ENCODE measurements around the gene CLDN14. TPM values are rescaled to one million over a fixed set of nuclear protein-coding genes. Genes with fewer than 3 reads are reported as not detected.

The CLDN14 gene
- not detected for total RNA-seq

- Mint-ChIP-seq H3K27ac (no peak within 1 kb of the TSS), H3K27me3 (ENCODE audit: low read depth) (peaks cover 4% of the 10 kb centered on the region), H3K4me1 (ENCODE audit: low read depth) (peaks cover 18% of the 10 kb centered on the region), H3K4me3 (no peak within 1 kb of the TSS), H3K36me3 (ENCODE audit: insufficient read depth in 2 of 2) (no peaks in the 10 kb centered on the region), H3K9me3 (no peaks in the 10 kb centered on the region)
- DNase-seq: no peak
- no peak for ATAC-seq (replicated peaks in 1 of 2)
These were observed at the start of gene CLDN14 for GRCh38 chr21:36479415-36480402. TSS of gene CLDN14 (minus strand) at chr21:36480122. CDS start at chr21:36461695, 18,427 bp downstream.

GRCh38 chr21:36528716-36529115, 48.8 kb upstream of the CLDN14 start:
- Mint-ChIP-seq H3K4me3 (no peak overlapping the region), H3K27me3 (ENCODE audit: low read depth) (peaks cover 12% of the 10 kb centered on the region), H3K4me1 (ENCODE audit: low read depth) (no peaks in the 10 kb centered on the region), H3K27ac (no peak overlapping the region), H3K9me3 (no peaks in the 10 kb centered on the region), H3K36me3 (ENCODE audit: insufficient read depth in 2 of 2) (no peaks in the 10 kb centered on the region)
- ATAC-seq (replicated peaks in 1 of 2) (no peak), DNase-seq (no peak)

- no peaks in the 10 kb centered on the region for H3K4me1 Mint-ChIP-seq (ENCODE audit: low read depth)
- H3K27ac Mint-ChIP-seq: no peak overlapping the region
- no peaks in the 10 kb centered on the region for H3K9me3 Mint-ChIP-seq
- no peaks in the 10 kb centered on the region for H3K36me3 Mint-ChIP-seq (ENCODE audit: insufficient read depth in 2 of 2)
- DNase-seq (no peak), ATAC-seq (replicated peaks in 1 of 2) (no peak)
- H3K4me3 Mint-ChIP-seq: no peak overlapping the region
- peaks cover 12% of the 10 kb centered on the region for H3K27me3 Mint-ChIP-seq (ENCODE audit: low read depth)
These were observed 47.4 kb upstream of the CLDN14 start for GRCh38 chr21:36527317-36527716.

- DNase-seq (no peak), ATAC-seq (replicated peaks in 1 of 2) (no peak)
- Mint-ChIP-seq H3K27ac (no peak overlapping the region), H3K4me1 (ENCODE audit: low read depth) (no peaks in the 10 kb centered on the region), H3K9me3 (no peaks in the 10 kb centered on the region), H3K27me3 (ENCODE audit: low read depth) (peaks cover 12% of the 10 kb centered on the region), H3K4me3 (no peak overlapping the region), H3K36me3 (ENCODE audit: insufficient read depth in 2 of 2) (no peaks in the 10 kb centered on the region)
These were observed 46.2 kb upstream of the CLDN14 start for GRCh38 chr21:36526104-36526503.

- Mint-ChIP-seq H3K36me3 (ENCODE audit: insufficient read depth in 2 of 2) (no peaks in the 10 kb centered on the region), H3K9me3 (peaks cover 3 to 5% of the 10 kb centered on the region in 2 donors), H3K27me3 (ENCODE audit: low read depth) (peaks cover 6% of the 10 kb centered on the region), H3K4me3 (no peak overlapping the region), H3K27ac (no peak overlapping the region), H3K4me1 (ENCODE audit: low read depth) (no peaks in the 10 kb centered on the region)
- ATAC-seq (replicated peaks in 1 of 2) (no peak), DNase-seq (no peak)
These were observed 44.6 kb upstream of the CLDN14 start for GRCh38 chr21:36524477-36524876.

GRCh38 chr21:36522219-36522808, 42.4 kb upstream of the CLDN14 start:
- Mint-ChIP-seq H3K4me1 (ENCODE audit: low read depth) (no peaks in the 10 kb centered on the region), H3K27ac (no peak overlapping the region), H3K27me3 (ENCODE audit: low read depth) (no peaks in the 10 kb centered on the region), H3K9me3 (peaks cover 3 to 5% of the 10 kb centered on the region in 2 donors), H3K36me3 (ENCODE audit: insufficient read depth in 2 of 2) (no peaks in the 10 kb centered on the region), H3K4me3 (no peak overlapping the region)
- DNase-seq (no peak), ATAC-seq (replicated peaks in 1 of 2) (no peak)

- Mint-ChIP-seq H3K27me3 (ENCODE audit: low read depth) (no peaks in the 10 kb centered on the region), H3K4me1 (ENCODE audit: low read depth) (no peaks in the 10 kb centered on the region), H3K9me3 (peaks cover 3 to 5% of the 10 kb centered on the region in 2 donors), H3K36me3 (ENCODE audit: insufficient read depth in 2 of 2) (no peaks in the 10 kb centered on the region), H3K27ac (no peak overlapping the region), H3K4me3 (no peak overlapping the region)
- DNase-seq: no peak
- ATAC-seq (replicated peaks in 1 of 2): no peak
These were observed 39.1 kb upstream of the CLDN14 start for GRCh38 chr21:36518883-36519492.

- no peak overlapping the region for H3K27ac Mint-ChIP-seq
- H3K27me3 Mint-ChIP-seq (ENCODE audit: low read depth): peaks cover 2% of the 10 kb centered on the region
- H3K4me3 Mint-ChIP-seq: no peak overlapping the region
- H3K36me3 Mint-ChIP-seq (ENCODE audit: insufficient read depth in 2 of 2): no peaks in the 10 kb centered on the region
- no peaks in the 10 kb centered on the region for H3K4me1 Mint-ChIP-seq (ENCODE audit: low read depth)
- DNase-seq: no peak
- ATAC-seq (replicated peaks in 1 of 2): no peak
- peaks cover 3 to 5% of the 10 kb centered on the region in 2 donors for H3K9me3 Mint-ChIP-seq
These were observed 37.6 kb upstream of the CLDN14 start for GRCh38 chr21:36517366-36518075.

GRCh38 chr21:36516281-36516680, 36.4 kb upstream of the CLDN14 start:
- H3K4me3 Mint-ChIP-seq: no peak overlapping the region
- peaks cover 3 to 5% of the 10 kb centered on the region in 2 donors for H3K9me3 Mint-ChIP-seq
- H3K36me3 Mint-ChIP-seq (ENCODE audit: insufficient read depth in 2 of 2): no peaks in the 10 kb centered on the region
- H3K4me1 Mint-ChIP-seq (ENCODE audit: low read depth): peaks cover 8% of the 10 kb centered on the region
- DNase-seq (no peak), ATAC-seq (replicated peaks in 1 of 2) (no peak)
- no peak overlapping the region for H3K27ac Mint-ChIP-seq
- peaks cover 14% of the 10 kb centered on the region for H3K27me3 Mint-ChIP-seq (ENCODE audit: low read depth)

- peaks cover 10% of the 10 kb centered on the region for H3K4me1 Mint-ChIP-seq (ENCODE audit: low read depth)
- H3K27me3 Mint-ChIP-seq (ENCODE audit: low read depth): peaks cover 14% of the 10 kb centered on the region
- ATAC-seq (replicated peaks in 1 of 2): no peak
- no peak for DNase-seq
- H3K27ac Mint-ChIP-seq: no peak overlapping the region
- H3K36me3 Mint-ChIP-seq (ENCODE audit: insufficient read depth in 2 of 2): no peaks in the 10 kb centered on the region
- H3K9me3 Mint-ChIP-seq: no peaks in the 10 kb centered on the region
- H3K4me3 Mint-ChIP-seq: no peak overlapping the region
These were observed 33.5 kb upstream of the CLDN14 start for GRCh38 chr21:36513430-36513829.

- Mint-ChIP-seq H3K27ac (no peak overlapping the region), H3K4me3 (no peak overlapping the region), H3K27me3 (ENCODE audit: low read depth) (peaks cover 14% of the 10 kb centered on the region), H3K4me1 (ENCODE audit: low read depth) (peaks cover 10% of the 10 kb centered on the region), H3K9me3 (no peaks in the 10 kb centered on the region), H3K36me3 (ENCODE audit: insufficient read depth in 2 of 2) (no peaks in the 10 kb centered on the region)
- DNase-seq (no peak), ATAC-seq (replicated peaks in 1 of 2) (no peak)
These were observed 33.0 kb upstream of the CLDN14 start for GRCh38 chr21:36512971-36513370.

- Mint-ChIP-seq H3K27me3 (ENCODE audit: low read depth) (peaks cover 14% of the 10 kb centered on the region), H3K4me1 (ENCODE audit: low read depth) (peaks cover 10% of the 10 kb centered on the region), H3K27ac (no peak overlapping the region), H3K9me3 (no peaks in the 10 kb centered on the region), H3K4me3 (no peak overlapping the region), H3K36me3 (ENCODE audit: insufficient read depth in 2 of 2) (no peaks in the 10 kb centered on the region)
- DNase-seq (no peak), ATAC-seq (replicated peaks in 1 of 2) (no peak)
These were observed 31.7 kb upstream of the CLDN14 start for GRCh38 chr21:36511484-36512220.

Data from activated T-cell treated with anti-CD3 and anti-CD28 coated beads, Interleukin-2, amount 50 U/mL, for 72 hours (primary cell).